Mammary epithelial cell (primary cell): ENCODE data around the gene AEBP1.

Experiments used
- CTCF ChIP-seq, 2 donors: IDR thresholded peaks in 1 of 2; conservative IDR thresholded peaks in 1 of 2; 2 replicates each; pipeline ENCODE4 v1.5.1; 2011 to 2012; ENCODE audit warnings: inconsistent platforms in 2 of 2, low read length in 2 of 2, mild to moderate bottlenecking in 2 of 2, control low read depth in 1 of 2, low read depth in 1 of 2; ENCODE audit not compliant: insufficient read depth in 1 of 2; ENCODE audit errors: extremely low read depth in 1 of 2
- EZH2 ChIP-seq: IDR thresholded peaks from 2 replicates; pipeline ENCODE4 v1.6.1; 2012; ENCODE audit warnings: low read length, inconsistent platforms, borderline replicate concordance

DNA sequence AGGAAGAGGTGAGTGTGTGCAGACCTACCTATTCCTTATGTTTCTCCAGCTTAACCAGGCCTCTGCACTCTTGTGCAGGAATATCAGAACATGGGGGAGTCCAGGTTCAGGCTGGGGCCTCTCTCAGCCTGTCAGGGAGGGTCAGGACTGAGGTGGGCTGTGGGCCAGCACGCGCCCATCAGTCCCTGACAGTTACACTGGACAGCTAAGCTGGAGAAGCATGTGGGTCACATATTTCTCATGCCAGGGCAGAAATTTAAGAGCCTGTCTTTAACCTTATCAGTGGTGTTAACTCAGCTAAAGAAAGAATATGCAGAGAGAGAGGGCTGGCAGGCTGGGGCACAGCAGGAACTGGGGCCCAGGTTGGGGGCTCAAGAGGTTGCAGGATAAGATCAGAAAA is 27.9 kb downstream of the AEBP1 start:
- no peak for TF ChIP-seq CTCF (conservative IDR thresholded peaks at IDR 0.05 in 1 of 2, IDR thresholded peaks at IDR 0.05 in 1 of 2; ENCODE audit: extremely low read depth in 1 of 2, insufficient read depth in 1 of 2, low read depth in 1 of 2, low read length in 2 of 2)
- no peak for TF ChIP-seq EZH2
